BJ (cell line): ENCODE measurements around the gene H19. TPM values are rescaled to one million over a fixed set of nuclear protein-coding genes. Genes with fewer than 3 reads are reported as not detected.

Source experiments
- CTCF ChIA-PET: fragments of 350-600 bp; formaldehyde crosslinking; extraction: SDS; loops from one replicate; lab custom pipeline; 2021; ENCODE audit warnings: antibody characterized with exemption, inconsistent platforms; lab: Yijun Ruan, JAX
- POLR2A ChIA-PET: fragments of 300-600 bp; sonication (Branson Sonifier 250); formaldehyde crosslinking; extraction: SDS; loops from one replicate; lab custom pipeline; 2021; ENCODE audit warnings: antibody characterized with exemption; lab: Charles Lee
- DNase-seq: peaks from one replicate; pipeline ENCODE4 v3.0.0-alpha.2; 2011; ENCODE audit warnings: low read depth
- H3K27me3 ChIP-seq: 2 replicates; pipeline ENCODE4 v1.6.0; 2011; ENCODE audit warnings: low read length; ENCODE audit not compliant: control insufficient read depth, insufficient read depth
- H3K36me3 ChIP-seq: 2 replicates; pipeline ENCODE4 v1.5.1; 2011; ENCODE audit warnings: low read length; ENCODE audit not compliant: control insufficient read depth, insufficient read depth
- H3K4me3 ChIP-seq: 2 replicates; pipeline ENCODE4 v1.5.1; 2011; ENCODE audit warnings: low read depth, mild to moderate bottlenecking, control low read depth, low read length
- CTCF ChIP-seq: IDR thresholded peaks from 2 replicates; pipeline ENCODE4 v1.5.1; 2011; ENCODE audit warnings: low read depth, mild to moderate bottlenecking, control low read depth, inconsistent platforms, low read length, moderate library complexity; ENCODE audit not compliant: insufficient read depth
- polyA plus RNA-seq: library from polyadenylated mRNA; depleted of rRNA; stranded (reverse); fragments of >200 nt; gene quantifications from 2 replicates; pipeline ENCODE4 v1.2.3, GENCODE V29; 2011

Gene H19
- polyA plus RNA-seq, 1 experiment: 1.9 TPM

DNA sequence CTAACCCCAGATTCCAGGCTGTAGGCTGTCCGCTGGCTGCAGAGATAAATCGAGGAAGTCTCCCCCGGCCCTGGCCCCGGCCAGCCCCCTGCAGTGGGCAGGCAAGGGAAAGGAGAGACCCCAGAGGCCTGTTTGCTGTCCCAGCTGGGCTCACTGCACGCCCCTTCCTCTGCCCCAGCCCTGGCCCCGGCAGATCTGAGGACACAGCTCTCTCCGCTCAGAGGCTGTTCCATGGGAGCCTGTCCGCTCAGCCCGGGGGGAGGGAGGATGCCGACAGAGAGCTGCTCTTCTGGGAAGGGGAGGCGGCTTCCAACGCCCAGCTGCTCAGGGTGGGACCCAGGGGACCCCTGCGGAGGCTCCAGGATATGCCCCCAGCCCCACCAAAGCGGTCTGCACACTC is 37.7 kb upstream of the H19 start:
- no peak overlapping the region for H3K4me3 ChIP-seq
- CTCF ChIA-PET: interaction anchor here (1.0 to 21.6 kb wide), 12 partner anchors 10 to 375 kb away, joined by 3 to 1066 read pairs (median 6); partner anchors contain the start of gene IGF2
- no peak for TF ChIP-seq CTCF
- POLR2A ChIA-PET: no interaction called here
- H3K27me3 ChIP-seq: no peaks in the 10 kb centered on the region
- no peak for DNase-seq
- no peaks in the 10 kb centered on the region for H3K36me3 ChIP-seq

- DNase-seq: no peak
- ChIA-PET POLR2A (no interaction called here), CTCF (interaction anchor here (0.9 to 21.6 kb wide), 3 partner anchors 9 to 391 kb away, joined by 3 to 1066 read pairs (median 3); partner anchors contain the start of gene IGF2)
These were observed 33.4 kb upstream of the H19 start for GRCh38 chr11:2031058-2031457.

DNA sequence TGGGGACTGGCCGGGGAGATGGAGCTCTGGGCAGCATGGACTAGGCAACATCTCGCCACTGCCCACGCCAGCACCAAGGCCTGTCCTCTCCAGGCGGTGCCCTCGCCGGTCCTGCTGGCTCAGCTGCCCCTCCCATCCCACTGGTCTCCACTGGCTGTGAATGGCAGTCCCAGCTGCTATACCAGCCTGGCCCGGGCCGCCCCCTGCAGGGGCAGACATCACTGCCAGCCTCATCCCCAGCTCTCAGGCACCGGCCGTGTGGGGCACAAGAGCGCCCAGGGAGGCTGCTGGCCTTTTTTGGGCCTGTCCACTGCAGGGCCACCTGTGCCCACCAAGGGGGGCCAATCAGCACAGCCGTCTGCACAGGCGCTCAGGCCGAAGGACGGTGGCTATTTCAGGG is 30.1 kb upstream of the H19 start:
- CTCF ChIA-PET: interaction anchor here (1.1 to 21.6 kb wide), 5 partner anchors 9 to 375 kb away, joined by 3 to 1066 read pairs (median 6); partner anchors contain the start of gene IGF2
- POLR2A ChIA-PET: no interaction called here

More at GRCh38 chr11:2031058-2031457, 33.4 kb upstream of the H19 start:
- H3K27me3 ChIP-seq: no peaks in the 10 kb centered on the region
- H3K36me3 ChIP-seq: no peaks in the 10 kb centered on the region
- TF ChIP-seq CTCF: no peak
- H3K4me3 ChIP-seq: no peak overlapping the region

GRCh38 chr11:2015025-2015424 is 17.4 kb upstream of the H19 start:
- DNase-seq: no peak
- CTCF ChIA-PET: interaction anchor here (1.6 kb wide), 1 partner anchor 141 kb away, joined by 5 read pairs; no protein-coding TSS in a partner anchor
- POLR2A ChIA-PET: no interaction called here
- TF ChIP-seq CTCF: no peak
- no peaks in the 10 kb centered on the region for H3K27me3 ChIP-seq
- H3K36me3 ChIP-seq: no peaks in the 10 kb centered on the region
- no peak overlapping the region for H3K4me3 ChIP-seq

More for the DNA sequence above, 30.1 kb upstream of the H19 start:
- Histone ChIP-seq H3K27me3 (no peaks in the 10 kb centered on the region), H3K36me3 (no peaks in the 10 kb centered on the region), H3K4me3 (no peak overlapping the region)
- no peak for DNase-seq
- TF ChIP-seq CTCF: no peak

DNA sequence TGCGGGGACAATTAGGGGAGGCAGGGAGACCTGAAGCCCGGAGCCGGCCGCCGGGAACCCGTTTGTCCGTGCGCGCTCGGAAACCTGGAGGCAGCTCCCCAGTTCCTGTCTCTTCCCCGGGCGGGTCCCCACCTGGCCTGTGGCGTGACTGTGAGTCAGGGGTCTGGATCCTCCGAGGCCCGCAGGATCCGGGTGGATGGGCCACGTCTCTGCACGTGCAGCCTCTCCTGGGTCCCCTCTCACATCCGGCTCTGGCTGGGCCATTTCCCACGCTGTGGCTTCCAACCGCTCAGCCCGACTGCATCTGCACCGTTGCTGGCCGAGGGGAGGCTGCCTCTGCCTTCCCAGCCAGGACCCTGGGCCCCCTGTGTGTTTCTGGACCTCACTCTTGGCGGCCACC is 14.8 kb upstream of the H19 start:
- no peak for TF ChIP-seq CTCF
- Histone ChIP-seq H3K4me3 (no peak overlapping the region), H3K27me3 (no peaks in the 10 kb centered on the region), H3K36me3 (no peaks in the 10 kb centered on the region)
- ChIA-PET CTCF (interaction anchor here (1.0 kb wide), 1 partner anchor 10 kb away, joined by 3 read pairs; no protein-coding TSS in a partner anchor), POLR2A (no interaction called here)
- no peak for DNase-seq
